ENCODE data around the gene KIF26B. TPM values are rescaled to one million over a fixed set of nuclear protein-coding genes. Genes with fewer than 3 reads are reported as not detected.

The KIF26B gene
- total RNA-seq, 1 donor from 2014 or later, result 69.7 TPM

- no peak for TF ChIP-seq CTCF (IDR thresholded peaks at IDR 0.05; ENCODE audit: unreplicated experiment)
- Mint-ChIP-seq H3K27me3 (ENCODE audit: low read depth) (peaks cover under 1% of the 10 kb centered on the region), H3K27ac (peak overlapping the region; percentile 75), H3K4me3 (peak overlapping the region; percentile 86), H3K4me1 (peaks cover 54% of the 10 kb centered on the region), H3K36me3 (peaks cover 3% of the 10 kb centered on the region), H3K9me3 (no peaks in the 10 kb centered on the region)
- DNase-seq (ENCODE audit: low spot score in 2 of 2, unreplicated experiment in 2 of 2), result no peak
Observed at GRCh38 chr1:245156736-245157505, 2.1 kb downstream of the KIF26B start.

GRCh38 chr1:245158913-245159312, 4.1 kb downstream of the KIF26B start:
- no peaks in the 10 kb centered on the region for H3K27me3 Mint-ChIP-seq (ENCODE audit: low read depth)
- peaks cover 51% of the 10 kb centered on the region for H3K4me1 Mint-ChIP-seq
- H3K4me3 Mint-ChIP-seq, result peak overlapping the region; percentile 86
- no peak for TF ChIP-seq CTCF (IDR thresholded peaks at IDR 0.05; ENCODE audit: unreplicated experiment)
- H3K9me3 Mint-ChIP-seq, result no peaks in the 10 kb centered on the region
- no peak overlapping the region for H3K27ac Mint-ChIP-seq
- H3K36me3 Mint-ChIP-seq, result peaks cover 3% of the 10 kb centered on the region
- DNase-seq (ENCODE audit: low spot score in 2 of 2, unreplicated experiment in 2 of 2), result no peak

- no peak for TF ChIP-seq CTCF (IDR thresholded peaks at IDR 0.05; ENCODE audit: unreplicated experiment)
- no peak for DNase-seq (ENCODE audit: low spot score in 2 of 2, unreplicated experiment in 2 of 2)
- Mint-ChIP-seq H3K27me3 (ENCODE audit: low read depth) (no peaks in the 10 kb centered on the region), H3K36me3 (peaks cover 3% of the 10 kb centered on the region), H3K27ac (peak overlapping the region; percentile 35), H3K4me1 (peaks cover 53% of the 10 kb centered on the region), H3K9me3 (no peaks in the 10 kb centered on the region), H3K4me3 (peak overlapping the region; percentile 30)
Observed at GRCh38 chr1:245160288-245160687, 5.5 kb downstream of the KIF26B start.

- no peaks in the 10 kb centered on the region for H3K9me3 Mint-ChIP-seq
- peaks cover 3% of the 10 kb centered on the region for H3K36me3 Mint-ChIP-seq
- DNase-seq (ENCODE audit: low spot score in 2 of 2, unreplicated experiment in 2 of 2), result no peak
- peak overlapping the region; percentile 30 for H3K4me3 Mint-ChIP-seq
- H3K27ac Mint-ChIP-seq, result peak overlapping the region; percentile 35
- peaks cover 57% of the 10 kb centered on the region for H3K4me1 Mint-ChIP-seq
- H3K27me3 Mint-ChIP-seq (ENCODE audit: low read depth), result no peaks in the 10 kb centered on the region
- no peak for TF ChIP-seq CTCF (IDR thresholded peaks at IDR 0.05; ENCODE audit: unreplicated experiment)
Observed at GRCh38 chr1:245160741-245161400, 6.1 kb downstream of the KIF26B start.

- Mint-ChIP-seq H3K4me1 (peaks cover 64% of the 10 kb centered on the region), H3K27ac (peak overlapping the region; percentile 75), H3K27me3 (ENCODE audit: low read depth) (no peaks in the 10 kb centered on the region), H3K9me3 (no peaks in the 10 kb centered on the region), H3K36me3 (peaks cover 3% of the 10 kb centered on the region), H3K4me3 (peak overlapping the region; percentile 32)
- TF ChIP-seq CTCF (IDR thresholded peaks at IDR 0.05; ENCODE audit: unreplicated experiment), result no peak
- no peak for DNase-seq (ENCODE audit: low spot score in 2 of 2, unreplicated experiment in 2 of 2)
Observed at GRCh38 chr1:245161866-245162265, 7.1 kb downstream of the KIF26B start.

Measured in mesothelial cell of epicardium (in vitro differentiated cells).